ENCODE measurements around the gene PPFIBP2.

PPFIBP2 gene

DNA sequence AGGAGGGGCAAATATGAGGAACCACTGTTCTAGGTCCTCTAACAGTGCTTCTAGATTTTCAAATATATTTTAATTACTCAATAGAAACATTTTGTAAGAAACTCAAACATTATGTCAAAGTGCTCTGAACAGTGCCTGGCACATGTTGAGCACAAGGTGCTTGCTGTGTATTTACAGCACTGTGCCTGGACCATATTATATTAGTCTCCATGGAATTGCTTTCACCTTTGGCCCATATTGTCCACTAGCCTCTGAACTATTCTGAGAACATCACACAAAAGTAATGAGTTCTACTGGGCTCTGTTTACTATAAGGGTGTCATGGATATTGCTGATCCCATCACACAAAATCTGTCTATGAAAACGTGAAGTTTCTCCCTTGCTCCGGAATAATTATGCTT lies 76.7 kb downstream of the PPFIBP2 start:
- TF ChIP-seq ZFP3 (CRISPR knock-in tag; IDR thresholded peaks at IDR 0.05) (no peak), PPARA (CRISPR knock-in tag; IDR thresholded peaks at IDR 0.05; ENCODE audit: borderline replicate concordance) (no peak)
- TF ChIP-seq, protein P1, sequence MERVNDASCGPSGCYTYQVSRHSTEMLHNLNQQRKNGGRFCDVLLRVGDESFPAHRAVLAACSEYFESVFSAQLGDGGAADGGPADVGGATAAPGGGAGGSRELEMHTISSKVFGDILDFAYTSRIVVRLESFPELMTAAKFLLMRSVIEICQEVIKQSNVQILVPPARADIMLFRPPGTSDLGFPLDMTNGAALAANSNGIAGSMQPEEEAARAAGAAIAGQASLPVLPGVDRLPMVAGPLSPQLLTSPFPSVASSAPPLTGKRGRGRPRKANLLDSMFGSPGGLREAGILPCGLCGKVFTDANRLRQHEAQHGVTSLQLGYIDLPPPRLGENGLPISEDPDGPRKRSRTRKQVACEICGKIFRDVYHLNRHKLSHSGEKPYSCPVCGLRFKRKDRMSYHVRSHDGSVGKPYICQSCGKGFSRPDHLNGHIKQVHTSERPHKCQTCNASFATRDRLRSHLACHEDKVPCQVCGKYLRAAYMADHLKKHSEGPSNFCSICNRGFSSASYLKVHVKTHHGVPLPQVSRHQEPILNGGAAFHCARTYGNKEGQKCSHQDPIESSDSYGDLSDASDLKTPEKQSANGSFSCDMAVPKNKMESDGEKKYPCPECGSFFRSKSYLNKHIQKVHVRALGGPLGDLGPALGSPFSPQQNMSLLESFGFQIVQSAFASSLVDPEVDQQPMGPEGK (CRISPR knock-in tag; IDR thresholded peaks at IDR 0.05; ENCODE audit: borderline replicate concordance) = no peak
- TF ChIP-seq, protein P2, sequence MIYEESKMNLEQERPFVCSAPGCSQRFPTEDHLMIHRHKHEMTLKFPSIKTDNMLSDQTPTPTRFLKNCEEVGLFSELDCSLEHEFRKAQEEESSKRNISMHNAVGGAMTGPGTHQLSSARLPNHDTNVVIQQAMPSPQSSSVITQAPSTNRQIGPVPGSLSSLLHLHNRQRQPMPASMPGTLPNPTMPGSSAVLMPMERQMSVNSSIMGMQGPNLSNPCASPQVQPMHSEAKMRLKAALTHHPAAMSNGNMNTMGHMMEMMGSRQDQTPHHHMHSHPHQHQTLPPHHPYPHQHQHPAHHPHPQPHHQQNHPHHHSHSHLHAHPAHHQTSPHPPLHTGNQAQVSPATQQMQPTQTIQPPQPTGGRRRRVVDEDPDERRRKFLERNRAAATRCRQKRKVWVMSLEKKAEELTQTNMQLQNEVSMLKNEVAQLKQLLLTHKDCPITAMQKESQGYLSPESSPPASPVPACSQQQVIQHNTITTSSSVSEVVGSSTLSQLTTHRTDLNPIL (CRISPR knock-in tag; IDR thresholded peaks at IDR 0.05; ENCODE audit: low read depth) = no peak
- no peak for ATAC-seq

DNA sequence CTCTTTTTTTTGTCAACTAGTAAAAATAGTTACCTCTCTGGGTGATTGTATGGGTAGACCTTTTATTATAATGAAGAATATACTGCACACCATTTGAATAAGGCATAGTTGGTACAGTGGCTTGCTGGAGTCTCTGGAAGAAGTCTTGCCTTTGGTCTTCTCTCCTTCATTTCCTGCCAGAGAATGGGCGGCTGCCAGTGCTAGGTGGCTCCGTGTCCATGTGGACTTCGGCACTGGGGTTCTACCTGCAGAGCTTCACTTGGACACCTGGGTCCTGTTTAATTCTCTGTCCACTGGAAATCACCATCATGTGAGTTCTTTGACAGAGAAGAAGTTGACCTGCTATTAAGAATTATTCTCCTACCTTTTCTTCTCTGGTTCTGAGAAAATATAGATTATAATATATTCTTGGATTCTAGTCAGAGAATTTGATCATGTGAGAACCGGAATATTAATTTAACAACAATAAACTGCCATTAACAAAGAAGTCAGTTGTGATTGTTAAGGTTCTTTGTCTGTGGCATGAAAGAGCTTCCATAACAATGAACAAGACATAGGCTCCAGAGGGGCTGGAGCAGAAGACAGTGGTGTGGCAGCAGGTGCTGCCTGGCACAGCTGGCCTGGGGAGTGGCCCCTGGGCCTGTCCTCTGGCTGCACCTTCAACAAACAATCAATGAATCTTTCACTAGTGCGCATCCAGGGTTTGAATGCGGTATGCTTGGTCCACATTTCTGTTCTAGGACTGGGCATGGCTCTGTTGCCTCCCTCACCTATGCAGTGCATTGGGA lies 77.5 kb downstream of the PPFIBP2 start:
- no peak for ATAC-seq
- TF ChIP-seq BACH2 (CRISPR knock-in tag; IDR thresholded peaks at IDR 0.05; ENCODE audit: borderline replicate concordance) (no peak), ZNF8 (CRISPR knock-in tag; IDR thresholded peaks at IDR 0.05) (no peak), ISL1 (CRISPR knock-in tag; IDR thresholded peaks at IDR 0.05) (no peak), OSR1 (CRISPR knock-in tag; IDR thresholded peaks at IDR 0.05) (no peak), ZFP30 (CRISPR knock-in tag; IDR thresholded peaks at IDR 0.05) (no peak), RARB (CRISPR knock-in tag; IDR thresholded peaks at IDR 0.05) (no peak), TCF4 (CRISPR knock-in tag; IDR thresholded peaks at IDR 0.05; ENCODE audit: borderline replicate concordance) (no peak), ZNF565 (CRISPR knock-in tag; conservative IDR thresholded peaks at IDR 0.05; ENCODE audit: low read depth) (no peak), ARNTL (CRISPR knock-in tag; IDR thresholded peaks at IDR 0.05; ENCODE audit: borderline replicate concordance, low read depth) (no peak), GLIS3 (CRISPR knock-in tag; IDR thresholded peaks at IDR 0.05) (no peak), TOX (CRISPR knock-in tag; IDR thresholded peaks at IDR 0.05; ENCODE audit: borderline replicate concordance) (no peak), ZC3H10 (CRISPR knock-in tag; IDR thresholded peaks at IDR 0.05) (no peak), ESRRG (CRISPR knock-in tag; IDR thresholded peaks at IDR 0.05) (no peak), SNAI2 (CRISPR knock-in tag; IDR thresholded peaks at IDR 0.05) (no peak), PPARA (CRISPR knock-in tag; IDR thresholded peaks at IDR 0.05; ENCODE audit: borderline replicate concordance) (no peak)
- TF ChIP-seq, protein P1 (CRISPR knock-in tag; IDR thresholded peaks at IDR 0.05; ENCODE audit: borderline replicate concordance) = no peak
- TF ChIP-seq, protein P2 (CRISPR knock-in tag; IDR thresholded peaks at IDR 0.05; ENCODE audit: low read depth) = no peak
- TF ChIP-seq, protein P3, sequence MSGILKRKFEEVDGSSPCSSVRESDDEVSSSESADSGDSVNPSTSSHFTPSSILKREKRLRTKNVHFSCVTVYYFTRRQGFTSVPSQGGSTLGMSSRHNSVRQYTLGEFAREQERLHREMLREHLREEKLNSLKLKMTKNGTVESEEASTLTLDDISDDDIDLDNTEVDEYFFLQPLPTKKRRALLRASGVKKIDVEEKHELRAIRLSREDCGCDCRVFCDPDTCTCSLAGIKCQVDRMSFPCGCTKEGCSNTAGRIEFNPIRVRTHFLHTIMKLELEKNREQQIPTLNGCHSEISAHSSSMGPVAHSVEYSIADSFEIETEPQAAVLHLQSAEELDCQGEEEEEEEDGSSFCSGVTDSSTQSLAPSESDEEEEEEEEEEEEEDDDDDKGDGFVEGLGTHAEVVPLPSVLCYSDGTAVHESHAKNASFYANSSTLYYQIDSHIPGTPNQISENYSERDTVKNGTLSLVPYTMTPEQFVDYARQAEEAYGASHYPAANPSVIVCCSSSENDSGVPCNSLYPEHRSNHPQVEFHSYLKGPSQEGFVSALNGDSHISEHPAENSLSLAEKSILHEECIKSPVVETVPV (CRISPR knock-in tag; IDR thresholded peaks at IDR 0.05) = no peak
- TF ChIP-seq, protein P4, sequence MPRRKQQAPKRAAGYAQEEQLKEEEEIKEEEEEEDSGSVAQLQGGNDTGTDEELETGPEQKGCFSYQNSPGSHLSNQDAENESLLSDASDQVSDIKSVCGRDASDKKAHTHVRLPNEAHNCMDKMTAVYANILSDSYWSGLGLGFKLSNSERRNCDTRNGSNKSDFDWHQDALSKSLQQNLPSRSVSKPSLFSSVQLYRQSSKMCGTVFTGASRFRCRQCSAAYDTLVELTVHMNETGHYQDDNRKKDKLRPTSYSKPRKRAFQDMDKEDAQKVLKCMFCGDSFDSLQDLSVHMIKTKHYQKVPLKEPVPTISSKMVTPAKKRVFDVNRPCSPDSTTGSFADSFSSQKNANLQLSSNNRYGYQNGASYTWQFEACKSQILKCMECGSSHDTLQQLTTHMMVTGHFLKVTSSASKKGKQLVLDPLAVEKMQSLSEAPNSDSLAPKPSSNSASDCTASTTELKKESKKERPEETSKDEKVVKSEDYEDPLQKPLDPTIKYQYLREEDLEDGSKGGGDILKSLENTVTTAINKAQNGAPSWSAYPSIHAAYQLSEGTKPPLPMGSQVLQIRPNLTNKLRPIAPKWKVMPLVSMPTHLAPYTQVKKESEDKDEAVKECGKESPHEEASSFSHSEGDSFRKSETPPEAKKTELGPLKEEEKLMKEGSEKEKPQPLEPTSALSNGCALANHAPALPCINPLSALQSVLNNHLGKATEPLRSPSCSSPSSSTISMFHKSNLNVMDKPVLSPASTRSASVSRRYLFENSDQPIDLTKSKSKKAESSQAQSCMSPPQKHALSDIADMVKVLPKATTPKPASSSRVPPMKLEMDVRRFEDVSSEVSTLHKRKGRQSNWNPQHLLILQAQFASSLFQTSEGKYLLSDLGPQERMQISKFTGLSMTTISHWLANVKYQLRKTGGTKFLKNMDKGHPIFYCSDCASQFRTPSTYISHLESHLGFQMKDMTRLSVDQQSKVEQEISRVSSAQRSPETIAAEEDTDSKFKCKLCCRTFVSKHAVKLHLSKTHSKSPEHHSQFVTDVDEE (CRISPR knock-in tag; IDR thresholded peaks at IDR 0.05) = no peak
- TF ChIP-seq, protein P5, sequence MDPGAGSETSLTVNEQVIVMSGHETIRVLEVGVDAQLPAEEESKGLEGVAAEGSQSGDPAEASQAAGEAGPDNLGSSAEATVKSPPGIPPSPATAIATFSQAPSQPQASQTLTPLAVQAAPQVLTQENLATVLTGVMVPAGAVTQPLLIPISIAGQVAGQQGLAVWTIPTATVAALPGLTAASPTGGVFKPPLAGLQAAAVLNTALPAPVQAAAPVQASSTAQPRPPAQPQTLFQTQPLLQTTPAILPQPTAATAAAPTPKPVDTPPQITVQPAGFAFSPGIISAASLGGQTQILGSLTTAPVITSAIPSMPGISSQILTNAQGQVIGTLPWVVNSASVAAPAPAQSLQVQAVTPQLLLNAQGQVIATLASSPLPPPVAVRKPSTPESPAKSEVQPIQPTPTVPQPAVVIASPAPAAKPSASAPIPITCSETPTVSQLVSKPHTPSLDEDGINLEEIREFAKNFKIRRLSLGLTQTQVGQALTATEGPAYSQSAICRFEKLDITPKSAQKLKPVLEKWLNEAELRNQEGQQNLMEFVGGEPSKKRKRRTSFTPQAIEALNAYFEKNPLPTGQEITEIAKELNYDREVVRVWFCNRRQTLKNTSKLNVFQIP (CRISPR knock-in tag; IDR thresholded peaks at IDR 0.05; ENCODE audit: borderline replicate concordance, low read depth) = no peak

Data from SK-N-SH treated with all-trans-retinoic acid at 6 μM for 48 hours (cell line).